PC-9 (cell line): ENCODE measurements around the gene CCR7. TPM values are rescaled to one million over a fixed set of nuclear protein-coding genes. Genes with fewer than 3 reads are reported as not detected.

Experiments used
- BruUV-seq: library from RNA; stranded (reverse); fragments of 400-500 nt; replicated peaks from 2 replicates; lab custom pipeline; 2021; lab: Mats Ljungman, UMichigan
- CTCF ChIA-PET: fragments of 300-600 bp; sonication (Branson Sonifier 250); formaldehyde crosslinking; loops from one replicate; lab custom pipeline; 2022; ENCODE audit warnings: antibody characterized with exemption; lab: Charles Lee
- POLR2A ChIA-PET: fragments of 300-600 bp; sonication (Branson Sonifier 250); formaldehyde crosslinking; loops from one replicate; lab custom pipeline; 2022; ENCODE audit warnings: antibody characterized with exemption; ENCODE audit not compliant: unreplicated experiment; lab: Charles Lee
- DNase-seq, 2 experiments: peaks; one replicate each; pipeline versions ENCODE4 v3.0.0 to v3.0.0-alpha.2; 2015 to 2022; ENCODE audit warnings: mixed read lengths in 1 of 2
- H2AFZ ChIP-seq: fragments of 200-600 bp; sonication (generic); 2 replicates; pipeline ENCODE4 v1.8.1; 2017; ENCODE audit warnings: antibody characterized with exemption
- H3F3A ChIP-seq: fragments of 200-600 bp; sonication (generic); 2 replicates; pipeline ENCODE4 v1.8.1; 2017; ENCODE audit warnings: antibody characterized with exemption, mild to moderate bottlenecking, low read depth; ENCODE audit not compliant: insufficient read depth
- H3K27ac ChIP-seq: fragments of 200-600 bp; sonication (generic); 2 replicates; pipeline ENCODE4 v1.6.1; 2016; ENCODE audit warnings: mixed run types
- H3K27me3 ChIP-seq: fragments of 200-600 bp; sonication (generic); 2 replicates; pipeline ENCODE4 v1.6.1; 2016; ENCODE audit warnings: low read depth, mixed run types; ENCODE audit not compliant: insufficient read depth
- H3K36me3 ChIP-seq: fragments of 200-600 bp; sonication (generic); 2 replicates; pipeline ENCODE4 v1.6.1; 2016; ENCODE audit warnings: low read depth, mixed run types
- H3K4me1 ChIP-seq: fragments of 200-600 bp; sonication (generic); replicated peaks from 2 replicates; pipeline ENCODE4 v1.6.1; 2016; ENCODE audit warnings: mixed run types; ENCODE audit not compliant: insufficient read depth
- H3K4me2 ChIP-seq: fragments of 200-600 bp; sonication (generic); 2 replicates; pipeline ENCODE4 v1.6.1; 2017; ENCODE audit warnings: mixed run types
- H3K4me3 ChIP-seq: fragments of 200-600 bp; sonication (generic); 2 replicates; pipeline ENCODE4 v1.6.1; 2016; ENCODE audit warnings: mixed run types
- H3K79me2 ChIP-seq: fragments of 200-600 bp; sonication (generic); 2 replicates; pipeline ENCODE4 v1.6.1; 2017; ENCODE audit warnings: low read depth, mixed run types
- H3K9me2 ChIP-seq: fragments of 200-600 bp; sonication (generic); 2 replicates; pipeline ENCODE4 v1.8.1; 2017; ENCODE audit warnings: mild to moderate bottlenecking; ENCODE audit not compliant: insufficient read depth
- H3K9me3 ChIP-seq: fragments of 200-600 bp; sonication (generic); 2 replicates; pipeline ENCODE4 v1.8.1; 2016; ENCODE audit warnings: low read depth; ENCODE audit not compliant: insufficient read depth
- H4K20me1 ChIP-seq: fragments of 200-600 bp; sonication (generic); 2 replicates; pipeline ENCODE4 v1.8.1; 2017; ENCODE audit not compliant: insufficient read depth
- CTCF ChIP-seq: fragments of 200-600 bp; sonication (generic); conservative IDR thresholded peaks from 2 replicates; pipeline ENCODE4 v1.6.1; 2017; ENCODE audit warnings: mixed run types, antibody characterized with exemption, mild to moderate bottlenecking, moderate library complexity
- EZH2 ChIP-seq: fragments of 200-600 bp; sonication (generic); IDR thresholded peaks from 2 replicates; pipeline ENCODE4 v1.8.0; 2017; ENCODE audit warnings: antibody characterized with exemption, low read depth
- intact Hi-C: fragments of 100-400 bp; cut with micrococcal nuclease; formaldehyde crosslinking; loops from one replicate; pipeline ENCODE4 v1.10.0; 2022; ENCODE audit not compliant: unreplicated experiment
- total RNA-seq: library from RNA; stranded (reverse); gene quantifications from 2 replicates; pipeline ENCODE4 v1.2.3, GENCODE V29; 2021

The CCR7 gene
- total RNA-seq, 1 experiment from 2014 or later: not detected

- intact Hi-C loops: no loop called here
- POLR2A ChIA-PET: no interaction called here
- CTCF ChIA-PET: no interaction called here
- Histone ChIP-seq H3K79me2 (no peaks in the 10 kb centered on the region), H3K4me1 (peaks cover 8% of the 10 kb centered on the region), H3K4me3 (no peak overlapping the region), H3K27ac (no peak overlapping the region), H3K36me3 (no peaks in the 10 kb centered on the region), H3F3A (peaks cover 4% of the 10 kb centered on the region; the same call in 1 of the 2 replicates), H3K9me2 (no peaks in the 10 kb centered on the region), H3K27me3 (no peaks in the 10 kb centered on the region), H4K20me1 (no peaks in the 10 kb centered on the region), H3K4me2 (no peak overlapping the region), H3K9me3 (no peaks in the 10 kb centered on the region), H2AFZ (no peak overlapping the region)
- no peak for TF ChIP-seq CTCF
- no peak for TF ChIP-seq EZH2
- no TSS peak for BruUV-seq
- no peak for DNase-seq
Measured at GRCh38 chr17:40598301-40598618, 33.0 kb upstream of the CCR7 start.

- CTCF ChIA-PET: interaction anchor here (0.6 kb wide), 1 partner anchor 99 kb away, joined by 5 read pairs; no protein-coding TSS in a partner anchor
- H3K79me2 ChIP-seq: no peaks in the 10 kb centered on the region
Measured at GRCh38 chr17:40597556-40598300, 32.5 kb upstream of the CCR7 start.

DNA sequence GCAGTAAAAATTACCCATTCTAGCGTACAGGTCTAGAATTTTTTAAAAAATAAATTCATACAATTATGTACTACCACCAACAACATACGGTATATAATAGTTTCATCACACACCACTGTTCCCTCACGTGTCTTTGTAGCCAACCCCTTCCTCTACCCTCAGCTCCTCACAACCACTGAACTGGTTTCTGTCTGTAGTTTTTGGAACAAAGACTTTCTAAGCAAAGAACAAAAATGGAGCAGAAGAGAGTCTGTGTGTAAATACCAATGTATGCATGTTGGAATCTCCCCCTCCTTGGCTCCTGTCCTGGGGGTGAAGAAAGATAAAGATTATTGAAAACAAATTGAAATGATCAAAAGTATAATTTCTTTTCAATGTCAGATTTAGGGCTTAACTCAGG lies 31.9 kb upstream of the CCR7 start:
- Histone ChIP-seq H3K4me1 (peaks cover 8% of the 10 kb centered on the region), H4K20me1 (no peaks in the 10 kb centered on the region), H3K4me3 (no peak overlapping the region), H3K79me2 (no peaks in the 10 kb centered on the region), H3K9me2 (no peaks in the 10 kb centered on the region), H3K27ac (no peak overlapping the region), H2AFZ (no peak overlapping the region), H3K4me2 (no peak overlapping the region), H3K9me3 (no peaks in the 10 kb centered on the region), H3K36me3 (no peaks in the 10 kb centered on the region), H3F3A (peaks cover 4% of the 10 kb centered on the region; the same call in 1 of the 2 replicates), H3K27me3 (no peaks in the 10 kb centered on the region)
- no peak for DNase-seq
- no peak for TF ChIP-seq CTCF
- no peak for TF ChIP-seq EZH2
- ChIA-PET CTCF (interaction anchor here (0.6 kb wide), 1 partner anchor 99 kb away, joined by 5 read pairs; no protein-coding TSS in a partner anchor), POLR2A (no interaction called here)
- intact Hi-C loops: no loop called here
- no TSS peak for BruUV-seq

More at GRCh38 chr17:40597556-40598300, 32.5 kb upstream of the CCR7 start:
- Histone ChIP-seq H3K4me1 (peaks cover 8% of the 10 kb centered on the region), H3K27ac (no peak overlapping the region), H3K4me3 (no peak overlapping the region), H3K4me2 (no peak overlapping the region), H2AFZ (no peak overlapping the region), H3K9me3 (no peaks in the 10 kb centered on the region), H3K27me3 (no peaks in the 10 kb centered on the region), H4K20me1 (no peaks in the 10 kb centered on the region), H3F3A (peaks cover 4% of the 10 kb centered on the region; the same call in 1 of the 2 replicates), H3K36me3 (no peaks in the 10 kb centered on the region), H3K9me2 (no peaks in the 10 kb centered on the region)
- no TSS peak for BruUV-seq
- intact Hi-C loops: no loop called here
- DNase-seq: no peak
- POLR2A ChIA-PET: no interaction called here
- no peak for TF ChIP-seq EZH2
- TF ChIP-seq CTCF: no peak
